HG03521 (cell line): ENCODE results near the gene HOXA3.

Experiments used
- ATAC-seq: cut with Tn5 transposase; IDR thresholded peaks from one replicate; pipeline ENCODE4 v1.9.1; 2021; ENCODE audit warnings: mild to moderate bottlenecking, moderate library complexity; ENCODE audit not compliant: unreplicated experiment

The HOXA3 gene

GRCh38 chr7:27116962-27117886 is 35.2 kb downstream of the HOXA3 start:
- ATAC-seq = no peak

DNA sequence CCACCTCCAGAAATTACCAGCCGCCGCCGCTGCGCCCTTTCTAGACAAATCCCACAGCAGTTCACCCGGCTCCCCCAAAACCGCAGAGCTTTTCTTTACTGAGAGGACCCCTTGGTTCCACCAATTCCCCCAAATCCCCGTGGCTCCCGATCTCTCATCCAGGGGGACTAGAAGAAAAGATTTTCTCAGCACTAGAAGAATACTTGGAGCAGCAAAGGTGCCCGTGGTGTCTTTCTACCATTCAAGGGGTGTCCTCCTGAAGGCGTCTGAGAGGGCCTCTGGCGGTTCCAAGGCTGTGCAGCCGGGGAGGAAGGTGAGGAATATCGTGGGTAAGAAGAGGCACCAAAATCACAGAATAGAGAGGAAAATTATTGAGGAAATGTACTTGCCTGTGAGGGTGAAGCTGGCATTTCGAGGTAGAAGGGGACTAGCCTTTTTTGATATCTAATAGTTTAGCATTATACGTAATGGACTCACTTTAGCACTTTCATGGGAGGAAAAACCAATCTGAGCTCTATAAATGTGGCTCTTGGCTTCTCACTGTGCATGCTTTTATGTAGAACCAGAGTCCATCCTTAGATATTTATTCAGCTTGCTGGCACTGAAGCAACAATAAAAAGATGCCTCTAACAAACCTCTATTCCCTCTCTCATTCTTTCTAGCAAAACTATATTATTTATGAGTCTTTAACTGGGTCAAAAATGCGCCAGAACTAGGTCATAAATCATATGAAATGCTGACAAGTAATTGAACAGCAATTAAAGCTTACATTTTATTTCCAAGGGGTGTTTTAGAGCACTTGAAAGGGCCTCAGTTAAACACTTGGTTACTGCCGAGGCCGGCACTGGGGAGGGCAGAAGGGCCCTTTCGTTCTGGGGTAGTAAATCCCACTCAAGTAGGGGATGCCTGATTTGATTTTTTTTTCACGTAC is 36.1 kb downstream of the HOXA3 start:
- no peak for ATAC-seq

DNA sequence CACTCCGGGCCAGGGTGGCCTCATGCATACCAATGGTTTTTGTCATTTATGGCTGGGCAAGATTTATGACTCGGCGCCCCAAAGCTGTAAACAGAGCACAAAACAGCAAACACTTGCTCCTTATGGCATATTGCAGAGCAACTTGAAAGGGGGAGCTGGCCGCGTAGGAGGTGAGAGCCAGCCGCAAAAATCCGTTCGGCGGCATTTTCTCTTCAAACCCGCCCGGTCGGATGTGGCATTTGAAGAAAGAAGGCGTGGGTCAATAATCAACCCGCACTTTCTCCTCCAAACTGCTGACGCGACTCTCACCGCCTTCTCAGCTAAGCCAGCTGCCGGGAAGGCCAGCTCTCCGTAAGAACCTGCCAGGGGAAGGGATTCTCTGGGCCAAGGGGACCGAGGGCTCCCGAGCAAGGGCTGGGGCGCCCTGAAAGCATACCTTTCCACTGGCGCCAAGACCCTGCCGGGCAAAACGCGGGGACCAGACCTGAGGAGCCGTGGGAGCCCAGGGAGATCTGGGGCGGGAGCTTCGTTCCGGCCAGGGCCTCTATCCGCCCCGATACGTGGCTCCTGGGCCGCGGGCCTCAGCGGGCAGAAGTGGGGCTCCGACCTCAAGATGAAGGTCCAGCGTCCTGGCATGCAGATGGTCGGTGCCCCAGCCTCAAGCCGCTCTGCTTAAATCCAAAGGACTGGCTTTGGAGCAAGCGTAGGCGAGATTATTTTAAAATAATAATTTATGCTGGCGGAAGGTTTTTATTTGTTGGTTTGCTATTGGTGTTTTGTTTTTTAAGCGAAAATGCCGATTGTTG is 37.0 kb downstream of the HOXA3 start:
- ATAC-seq = no peak

DNA sequence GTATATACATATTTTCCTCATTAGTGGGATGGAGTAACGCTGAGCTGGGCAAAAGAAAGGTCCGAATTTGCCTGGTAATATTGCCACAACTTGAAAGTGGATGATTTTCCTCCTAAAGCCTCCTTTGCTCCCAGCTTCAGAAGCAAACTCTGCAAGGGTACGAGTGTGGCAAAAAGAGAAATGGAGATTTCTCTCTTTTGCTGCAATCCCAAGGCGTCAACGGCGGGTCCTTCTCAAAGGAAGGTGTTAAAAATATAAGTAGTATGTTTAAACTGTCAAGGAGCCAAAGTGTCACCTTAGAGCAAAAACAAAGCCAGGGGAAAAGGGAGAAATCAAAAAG is 37.5 kb downstream of the HOXA3 start:
- ATAC-seq = no peak

- ATAC-seq = no peak
Observed at GRCh38 chr7:27113991-27114769, 38.2 kb downstream of the HOXA3 start.

DNA sequence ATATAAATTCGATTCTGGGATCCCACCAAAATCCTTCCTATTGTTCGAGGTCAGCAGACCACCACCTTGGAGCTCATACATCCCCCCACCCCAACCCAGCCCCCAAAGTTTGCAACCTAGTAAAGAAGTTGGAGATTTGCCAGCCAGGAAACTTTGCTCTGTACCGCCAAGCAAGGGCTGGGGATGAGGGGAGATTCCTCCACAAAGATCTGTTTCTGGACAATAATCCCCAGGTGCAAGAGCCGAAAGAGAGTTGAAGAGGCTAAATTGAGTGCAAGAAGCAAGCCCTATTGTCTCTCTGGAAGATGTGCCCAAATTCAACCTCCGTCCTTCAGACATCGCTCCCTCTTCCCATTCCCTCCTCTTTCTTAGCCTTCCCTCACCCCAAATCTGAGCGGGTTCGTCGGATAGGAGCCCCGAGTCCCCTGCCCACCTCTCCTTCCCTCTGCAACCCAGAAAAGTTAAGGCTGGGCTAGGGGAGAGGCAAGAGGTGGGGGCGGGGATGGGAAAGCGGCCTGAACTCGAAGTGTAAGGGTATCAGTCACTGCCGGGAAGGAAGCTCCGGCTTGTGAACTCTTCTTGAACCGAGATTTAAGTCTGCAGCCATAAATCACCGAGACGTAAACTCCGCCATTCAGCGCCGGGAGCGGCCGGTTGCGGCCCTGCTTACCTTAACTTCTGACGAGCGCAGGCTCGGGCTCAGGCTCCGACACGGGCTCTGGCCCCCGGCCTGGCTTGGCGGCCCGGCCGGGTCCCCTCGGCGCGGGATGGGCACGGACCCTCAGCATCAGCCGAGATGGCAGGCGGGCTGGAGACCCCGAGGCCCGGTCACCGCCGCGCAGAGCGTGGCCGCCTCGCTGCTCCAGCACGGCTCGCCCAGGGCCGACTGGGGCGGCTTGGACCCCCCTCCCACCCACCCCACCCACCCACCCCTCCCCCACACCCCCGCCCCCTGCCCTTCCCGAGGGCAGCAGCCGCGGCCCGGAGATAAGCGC is 39.1 kb downstream of the HOXA3 start:
- no peak for ATAC-seq

DNA sequence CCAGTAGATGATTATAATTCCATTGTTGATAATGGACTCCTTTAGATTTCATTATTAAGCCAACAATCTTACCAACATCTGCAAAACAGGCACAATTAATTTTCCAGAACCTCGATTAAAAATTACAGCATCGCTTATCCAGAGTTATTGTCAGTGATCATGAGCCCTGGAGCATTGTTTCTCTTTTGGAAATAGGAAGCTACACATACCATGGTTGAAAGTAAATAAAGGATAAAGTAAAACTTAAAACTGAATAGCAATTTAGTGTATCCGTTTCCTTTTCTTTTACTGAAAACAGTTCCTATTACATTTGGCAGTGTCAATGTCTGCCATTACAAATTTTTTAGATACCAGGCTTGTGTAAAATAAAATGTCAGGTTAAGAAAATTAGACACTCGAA is 40.0 kb downstream of the HOXA3 start:
- ATAC-seq = no peak

GRCh38 chr7:27111751-27112277 is 40.6 kb downstream of the HOXA3 start:
- no peak for ATAC-seq

GRCh38 chr7:27111042-27111750 is 41.2 kb downstream of the HOXA3 start:
- ATAC-seq = no peak

- ATAC-seq = no peak
Observed at GRCh38 chr7:27110186-27111031, 42.0 kb downstream of the HOXA3 start.

DNA sequence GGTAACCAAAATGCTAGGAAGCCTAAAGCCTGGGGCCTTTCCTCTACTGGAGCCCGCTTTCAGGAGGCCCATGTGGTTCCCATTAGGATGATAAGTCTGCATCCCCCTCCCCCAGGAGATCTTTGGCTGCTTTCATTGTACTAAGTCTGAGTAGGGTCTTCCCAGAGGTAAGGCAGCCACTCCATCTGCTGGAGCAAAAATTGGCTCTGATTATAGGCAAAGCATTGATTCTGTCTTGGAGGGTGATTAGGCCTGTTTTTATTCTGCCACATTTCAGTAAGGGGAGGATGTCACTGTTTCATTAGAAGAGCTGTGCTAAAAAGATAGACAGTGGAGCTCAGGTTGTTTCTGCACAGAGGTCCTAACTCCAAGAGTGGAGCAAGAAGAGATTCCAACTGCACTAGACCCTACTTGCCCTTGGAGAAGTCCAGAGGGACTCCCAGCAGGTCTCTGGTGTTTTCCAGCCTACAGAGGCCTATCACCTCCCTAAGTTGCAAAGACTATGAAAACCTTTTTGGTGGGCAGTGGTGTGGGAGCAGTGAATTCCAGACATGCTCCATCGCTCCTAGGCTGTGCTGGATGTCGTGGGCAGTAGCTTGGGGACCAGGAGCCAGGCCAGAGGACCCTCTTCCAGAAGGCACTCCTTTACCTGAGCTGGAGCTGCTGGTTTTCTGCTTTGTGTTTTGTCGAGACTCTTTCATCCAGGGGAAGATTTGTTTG is 42.8 kb downstream of the HOXA3 start:
- ATAC-seq = no peak

- no peak for ATAC-seq
Observed at GRCh38 chr7:27108390-27109127, 43.8 kb downstream of the HOXA3 start.

DNA sequence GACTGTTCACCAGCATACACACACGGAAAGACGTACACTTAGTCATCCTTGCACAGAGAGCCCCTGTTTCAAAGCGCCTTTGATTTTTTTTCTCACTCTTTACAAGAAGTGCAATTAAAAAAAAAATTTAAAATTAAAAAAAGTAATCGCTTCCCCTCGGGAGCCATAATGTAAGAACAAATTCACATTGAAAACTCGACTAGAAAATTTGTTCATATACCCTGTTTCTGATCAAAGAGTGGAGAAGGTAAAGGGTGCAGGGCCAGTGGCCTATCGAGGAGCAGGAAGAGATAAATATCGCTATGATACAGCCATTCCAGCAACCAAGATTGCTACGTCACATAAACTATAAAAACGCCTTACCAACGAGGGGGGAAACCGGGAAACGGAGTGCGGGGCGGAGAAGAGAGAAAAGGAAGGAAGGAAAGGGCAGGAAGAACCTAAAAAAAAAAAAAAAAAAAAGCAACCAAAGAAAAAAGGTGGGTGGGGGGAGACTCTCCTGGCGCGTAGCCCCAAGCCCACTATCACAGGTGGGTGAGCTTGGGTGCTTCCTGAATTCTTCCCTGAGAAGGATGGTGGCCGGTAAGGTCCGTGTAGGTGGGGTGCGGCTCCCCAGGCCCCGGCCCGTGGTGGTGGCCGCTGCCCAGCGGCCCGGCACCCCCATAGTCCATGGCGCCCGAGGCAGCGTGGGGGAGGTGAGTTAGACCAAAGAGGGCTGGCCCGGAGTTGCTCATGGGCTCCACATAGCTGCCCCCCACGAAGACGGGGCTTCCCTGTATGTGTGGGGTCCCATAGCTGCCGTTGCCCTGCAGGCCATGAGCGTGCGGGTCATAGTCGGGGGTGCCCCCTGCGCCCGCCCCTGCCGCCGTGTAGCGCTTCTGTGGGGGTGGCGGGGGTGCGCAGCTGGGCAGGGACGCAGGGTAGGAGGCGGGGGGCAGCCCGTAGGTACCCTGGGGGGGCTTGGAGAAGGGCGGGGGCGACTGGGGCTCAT is 44.7 kb downstream of the HOXA3 start:
- no peak for ATAC-seq

- no peak for ATAC-seq
Observed at GRCh38 chr7:27106901-27107240, 45.5 kb downstream of the HOXA3 start.
